Upper lobe of left lung (tissue), 6 donors: ENCODE results near the gene B3GALT5. TPM values are rescaled to one million over a fixed set of nuclear protein-coding genes. Genes with fewer than 3 reads are reported as not detected.

Source experiments
- ATAC-seq, 2 donors: fragments of 200-7000 bp; cut with Tn5 transposase; one replicate each; pipeline ENCODE4 v1.9.1; 2022; ENCODE audit warnings: mild to moderate bottlenecking in 2 of 2, moderate library complexity in 2 of 2; ENCODE audit not compliant: low FRiP score in 2 of 2
- DNase-seq, 2 donors: peaks; one replicate each; pipeline ENCODE4 v3.0.0-alpha.2; 2019 to 2020
- H3K27ac ChIP-seq, 4 donors: fragments of 200-600 bp; sonication (generic); one replicate each; pipeline ENCODE4 v1.5.1; 2016 to 2019
- H3K27me3 ChIP-seq, 4 donors: fragments of 200-600 bp; sonication (generic); one replicate each; pipeline ENCODE4 v1.5.1; 2017 to 2019
- H3K36me3 ChIP-seq, 4 donors: fragments of 200-600 bp; sonication (generic); one replicate each; pipeline ENCODE4 v1.5.1; 2016 to 2019
- H3K4me1 ChIP-seq, 4 donors: fragments of 200-600 bp; sonication (generic); one replicate each; pipeline ENCODE4 v1.5.1; 2018 to 2019
- H3K4me3 ChIP-seq, 4 donors: fragments of 200-600 bp; sonication (generic); one replicate each; pipeline ENCODE4 v1.5.1; 2017 to 2019; ENCODE audit warnings: mild to moderate bottlenecking in 2 of 4, moderate library complexity in 1 of 4
- H3K9me3 ChIP-seq, 4 donors: fragments of 200-600 bp; sonication (generic); one replicate each; pipeline ENCODE4 v1.5.1; 2018 to 2019
- CTCF ChIP-seq, 6 experiments: fragments of 450-650 bp in 4 of 6; fragments of 200-600 bp in 2 of 6; sonication (generic) in 2 of 6; IDR thresholded peaks; one replicate each; pipeline ENCODE4 v1.5.1; 2016 to 2019; ENCODE audit warnings: antibody characterized with exemption in 6 of 6
- EP300 ChIP-seq, 4 donors: sonication (generic); formaldehyde crosslinking; IDR thresholded peaks; one replicate each; pipeline ENCODE4 v1.5.1; 2017; ENCODE audit warnings: antibody characterized with exemption in 4 of 4, control low read depth in 2 of 4
- POLR2A ChIP-seq, 4 donors: fragments of 450-650 bp; IDR thresholded peaks; one replicate each; pipeline ENCODE4 v1.5.1; 2016 to 2017; ENCODE audit warnings: antibody characterized with exemption in 4 of 4, mild to moderate bottlenecking in 2 of 4
- POLR2AphosphoS5 ChIP-seq, 2 donors: sonication (generic); formaldehyde crosslinking; IDR thresholded peaks; one replicate each; pipeline ENCODE4 v1.5.1; 2017; ENCODE audit warnings: antibody characterized with exemption in 2 of 2
- WGBS, 2 donors: methylation state at CpG; one replicate each; pipeline ENCODE4 v1.1.5; 2017 to 2018; 5-methylcytosine and 5-hydroxymethylcytosine counted together
- total RNA-seq, 6 donors: library from RNA; depleted of rRNA in 4 of 6; stranded (reverse); fragments of >200 nt in 4 of 6; gene quantifications; one replicate each; pipeline versions ENCODE4 v1.1.0 to v1.2.1, GENCODE V29; 2016 to 2021
- donor health status: DM: no; HTN: no; CAD: no; lungs with moderate emphysema.
- donor health status: DM: no; HTN: yes; CAD: no; lungs with severe emphysema.

Gene B3GALT5
- total RNA-seq, 6 donors from 2014 or later: under 0.01 to 0.71 (median 0.09) TPM; not detected in 1

- Histone ChIP-seq H3K27ac (no peak overlapping the region), H3K9me3 (no peaks in the 10 kb centered on the region), H3K36me3 (no peaks in the 10 kb centered on the region), H3K4me1 (no peaks in the 10 kb centered on the region), H3K27me3 (no peaks in the 10 kb centered on the region), H3K4me3 (no peak overlapping the region)
- 72 to 75% methylated on average over 6 of the region's 6 CpGs for WGBS, 2 donors
- no peak for TF ChIP-seq POLR2AphosphoS5 (IDR thresholded peaks at IDR 0.05)
- no peak for TF ChIP-seq CTCF (IDR thresholded peaks at IDR 0.05)
- no peak for TF ChIP-seq EP300 (IDR thresholded peaks at IDR 0.05)
- no peak for TF ChIP-seq POLR2A (IDR thresholded peaks at IDR 0.05)
- DNase-seq (no peak), ATAC-seq (no peak)
Observed at GRCh38 chr21:39641827-39642450, 29.2 kb downstream of the B3GALT5 start.

GRCh38 chr21:39644062-39644560 lies 31.4 kb downstream of the B3GALT5 start:
- TF ChIP-seq EP300 (IDR thresholded peaks at IDR 0.05) (no peak), POLR2AphosphoS5 (IDR thresholded peaks at IDR 0.05) (no peak), POLR2A (IDR thresholded peaks at IDR 0.05) (no peak), CTCF (IDR thresholded peaks at IDR 0.05) (no peak)
- Histone ChIP-seq H3K4me1 (no peaks in the 10 kb centered on the region), H3K4me3 (no peak overlapping the region), H3K36me3 (no peaks in the 10 kb centered on the region), H3K27ac (no peak overlapping the region), H3K9me3 (no peaks in the 10 kb centered on the region), H3K27me3 (no peaks in the 10 kb centered on the region)
- no peak for DNase-seq
- 65 to 67% methylated on average over 6 of the region's 6 CpGs for WGBS, 2 donors
- ATAC-seq: no peak

DNA sequence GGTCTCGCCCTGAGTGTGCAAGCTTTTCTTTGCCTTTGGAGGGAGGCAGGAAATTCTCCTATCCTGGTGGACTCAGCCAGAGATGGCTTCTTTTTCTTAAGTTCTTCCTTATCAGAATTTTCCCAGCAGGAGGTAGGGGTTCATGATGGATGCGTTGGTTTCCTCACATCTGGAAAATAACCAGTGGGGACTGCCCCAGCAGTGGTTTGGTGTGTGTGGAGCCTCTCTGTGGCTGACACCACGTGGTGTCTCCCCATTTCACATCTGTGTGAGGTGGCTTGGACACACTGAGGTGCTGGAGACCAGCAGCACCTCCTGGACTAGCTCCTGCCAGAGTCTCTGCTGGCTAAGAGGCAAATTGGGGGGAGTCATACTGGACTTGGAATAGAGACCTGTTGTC lies 32.6 kb downstream of the B3GALT5 start:
- ATAC-seq: no peak
- Histone ChIP-seq H3K27ac (no peak overlapping the region), H3K4me3 (no peak overlapping the region), H3K4me1 (no peaks in the 10 kb centered on the region), H3K9me3 (no peaks in the 10 kb centered on the region), H3K36me3 (no peaks in the 10 kb centered on the region), H3K27me3 (no peaks in the 10 kb centered on the region)
- no peak for DNase-seq
- TF ChIP-seq CTCF (IDR thresholded peaks at IDR 0.05): no peak
- TF ChIP-seq POLR2A (IDR thresholded peaks at IDR 0.05): no peak
- no peak for TF ChIP-seq POLR2AphosphoS5 (IDR thresholded peaks at IDR 0.05)
- TF ChIP-seq EP300 (IDR thresholded peaks at IDR 0.05): no peak
- 82 to 83% methylated on average over 3 of the region's 3 CpGs for WGBS, 2 donors

DNA sequence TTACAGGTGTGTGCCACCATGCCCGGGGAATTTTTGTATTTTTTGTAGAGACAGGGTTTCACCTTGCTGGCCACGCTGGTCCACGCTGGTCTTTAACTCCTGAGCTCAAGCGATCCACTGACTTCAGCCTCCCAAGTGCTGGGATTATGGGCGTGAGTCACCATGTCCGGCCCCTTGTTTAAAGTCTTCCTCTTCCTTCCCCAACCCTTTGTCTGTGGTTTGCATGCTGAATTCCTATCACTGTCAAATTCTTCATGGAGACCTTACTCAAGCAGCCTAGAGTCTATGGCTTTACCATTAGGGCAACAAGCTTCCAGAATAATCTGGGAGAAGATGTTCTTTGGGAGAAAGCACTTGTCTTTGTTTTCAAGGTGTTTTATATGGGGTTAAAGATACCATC lies 34.7 kb downstream of the B3GALT5 start:
- Histone ChIP-seq H3K36me3 (no peaks in the 10 kb centered on the region), H3K27ac (no peak overlapping the region), H3K4me1 (no peaks in the 10 kb centered on the region), H3K9me3 (no peaks in the 10 kb centered on the region), H3K4me3 (no peak overlapping the region), H3K27me3 (no peaks in the 10 kb centered on the region)
- DNase-seq (no peak), ATAC-seq (no peak)
- 59 to 71% methylated on average over 6 of the region's 6 CpGs for WGBS, 2 donors
- no peak for TF ChIP-seq CTCF (IDR thresholded peaks at IDR 0.05)
- TF ChIP-seq EP300 (IDR thresholded peaks at IDR 0.05): no peak
- TF ChIP-seq POLR2A (IDR thresholded peaks at IDR 0.05): no peak
- TF ChIP-seq POLR2AphosphoS5 (IDR thresholded peaks at IDR 0.05): no peak

DNA sequence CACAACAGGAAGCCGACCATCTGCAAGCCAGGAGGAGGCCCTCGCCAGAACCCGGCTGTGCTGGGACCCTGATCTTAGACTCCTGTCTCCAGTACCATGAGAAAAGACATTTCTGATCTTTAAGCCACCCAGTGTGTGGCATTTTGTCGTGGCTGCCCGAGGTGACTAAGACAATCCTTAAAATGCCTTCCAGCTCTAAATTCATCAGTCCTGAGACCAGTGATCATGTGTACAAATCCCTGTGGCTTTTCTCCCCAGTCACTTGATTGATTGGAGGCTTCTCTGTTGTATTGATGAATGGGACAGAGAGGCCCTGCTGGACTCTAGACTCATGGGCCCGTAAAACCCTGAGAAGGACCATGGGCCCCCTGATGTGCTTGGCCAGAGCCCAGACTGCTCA lies 36.1 kb downstream of the B3GALT5 start:
- H3K36me3 ChIP-seq: no peaks in the 10 kb centered on the region
- TF ChIP-seq CTCF (IDR thresholded peaks at IDR 0.05) (no peak), POLR2AphosphoS5 (IDR thresholded peaks at IDR 0.05) (no peak), EP300 (IDR thresholded peaks at IDR 0.05) (no peak), POLR2A (IDR thresholded peaks at IDR 0.05) (no peak)
- H3K27me3 ChIP-seq: no peaks in the 10 kb centered on the region
- no peaks in the 10 kb centered on the region for H3K4me1 ChIP-seq
- H3K27ac ChIP-seq: no peak overlapping the region
- no peak overlapping the region for H3K4me3 ChIP-seq
- WGBS, 2 donors: 89 to 92% methylated on average over 6 of the region's 6 CpGs
- ATAC-seq: no peak
- DNase-seq: no peak
- H3K9me3 ChIP-seq: peaks cover 0 to 10% (median 3%) of the 10 kb centered on the region in 4 donors
